ENCODE measurements around the gene PRR23E.

PRR23E gene

DNA sequence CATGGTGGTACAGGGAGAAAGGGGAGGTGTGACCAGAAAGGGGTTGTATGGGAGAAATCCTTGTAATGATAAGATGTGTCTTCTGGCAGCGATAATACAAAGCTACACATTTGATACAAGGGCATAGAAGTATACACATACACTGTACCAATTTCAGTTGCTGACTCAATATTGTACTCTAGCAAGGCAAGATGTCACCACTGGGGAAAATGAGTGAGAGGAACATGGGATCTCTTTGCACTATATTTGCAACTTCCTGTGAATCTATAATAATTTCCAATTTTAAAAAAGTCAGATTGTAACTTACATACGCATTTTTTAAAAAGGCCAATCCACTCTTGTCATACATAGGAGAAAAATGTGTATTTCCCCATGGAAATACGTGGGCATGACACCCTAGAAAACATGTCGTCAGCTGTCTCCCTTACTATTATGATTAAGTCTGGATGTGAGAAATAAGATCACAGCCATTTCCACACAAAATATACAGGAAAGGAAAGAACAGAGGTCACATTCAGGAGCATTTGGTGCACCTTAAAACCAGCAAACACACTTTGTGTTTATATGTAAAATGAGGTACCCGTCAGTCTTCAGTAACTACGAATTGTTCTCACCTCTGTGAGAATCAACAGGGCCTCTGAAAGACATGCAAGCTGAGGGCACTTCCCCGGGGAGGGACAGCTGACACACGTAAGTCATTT, 22.9 kb downstream of the PRR23E start:
- no peaks in the 10 kb centered on the region for H3K79me2 ChIP-seq (ENCODE audit: insufficient read depth, low read length)
- H3K36me3 ChIP-seq (ENCODE audit: insufficient read depth, low read length), result no peaks in the 10 kb centered on the region
- H3K9ac ChIP-seq (ENCODE audit: low read length), result no peak overlapping the region
- no peak overlapping the region for H3K4me3 ChIP-seq (ENCODE audit: low read depth, low read length, poor library complexity, severe bottlenecking)
- H3K27ac ChIP-seq (ENCODE audit: low read depth, low read length, poor library complexity, severe bottlenecking), result no peak overlapping the region
- no peak overlapping the region for H3K4me2 ChIP-seq (ENCODE audit: low read length)
- H2AFZ ChIP-seq (ENCODE audit: low read length), result no peak overlapping the region
- H3K27me3 ChIP-seq (ENCODE audit: insufficient read depth, low read length), result no peaks in the 10 kb centered on the region; the same call in 1 of the 2 replicates
- no peak for TF ChIP-seq EZH2 (IDR thresholded peaks at IDR 0.05; ENCODE audit: borderline replicate concordance, low read length)
- TF ChIP-seq, protein P1, sequence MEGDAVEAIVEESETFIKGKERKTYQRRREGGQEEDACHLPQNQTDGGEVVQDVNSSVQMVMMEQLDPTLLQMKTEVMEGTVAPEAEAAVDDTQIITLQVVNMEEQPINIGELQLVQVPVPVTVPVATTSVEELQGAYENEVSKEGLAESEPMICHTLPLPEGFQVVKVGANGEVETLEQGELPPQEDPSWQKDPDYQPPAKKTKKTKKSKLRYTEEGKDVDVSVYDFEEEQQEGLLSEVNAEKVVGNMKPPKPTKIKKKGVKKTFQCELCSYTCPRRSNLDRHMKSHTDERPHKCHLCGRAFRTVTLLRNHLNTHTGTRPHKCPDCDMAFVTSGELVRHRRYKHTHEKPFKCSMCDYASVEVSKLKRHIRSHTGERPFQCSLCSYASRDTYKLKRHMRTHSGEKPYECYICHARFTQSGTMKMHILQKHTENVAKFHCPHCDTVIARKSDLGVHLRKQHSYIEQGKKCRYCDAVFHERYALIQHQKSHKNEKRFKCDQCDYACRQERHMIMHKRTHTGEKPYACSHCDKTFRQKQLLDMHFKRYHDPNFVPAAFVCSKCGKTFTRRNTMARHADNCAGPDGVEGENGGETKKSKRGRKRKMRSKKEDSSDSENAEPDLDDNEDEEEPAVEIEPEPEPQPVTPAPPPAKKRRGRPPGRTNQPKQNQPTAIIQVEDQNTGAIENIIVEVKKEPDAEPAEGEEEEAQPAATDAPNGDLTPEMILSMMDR (IDR thresholded peaks at IDR 0.05; ENCODE audit: low read length), result no peak
- no peaks in the 10 kb centered on the region for H3F3A ChIP-seq (ENCODE audit: insufficient read depth, low read length)
- H3K9me3 ChIP-seq (ENCODE audit: low read length), result no peaks in the 10 kb centered on the region
- no peaks in the 10 kb centered on the region for H3K4me1 ChIP-seq (ENCODE audit: insufficient read depth, low read length, severe bottlenecking)
- H4K20me1 ChIP-seq (ENCODE audit: insufficient read depth, low read length), result no peaks in the 10 kb centered on the region
- no peaks in the 10 kb centered on the region for H3K9me2 ChIP-seq (ENCODE audit: low read depth, low read length)

DNA sequence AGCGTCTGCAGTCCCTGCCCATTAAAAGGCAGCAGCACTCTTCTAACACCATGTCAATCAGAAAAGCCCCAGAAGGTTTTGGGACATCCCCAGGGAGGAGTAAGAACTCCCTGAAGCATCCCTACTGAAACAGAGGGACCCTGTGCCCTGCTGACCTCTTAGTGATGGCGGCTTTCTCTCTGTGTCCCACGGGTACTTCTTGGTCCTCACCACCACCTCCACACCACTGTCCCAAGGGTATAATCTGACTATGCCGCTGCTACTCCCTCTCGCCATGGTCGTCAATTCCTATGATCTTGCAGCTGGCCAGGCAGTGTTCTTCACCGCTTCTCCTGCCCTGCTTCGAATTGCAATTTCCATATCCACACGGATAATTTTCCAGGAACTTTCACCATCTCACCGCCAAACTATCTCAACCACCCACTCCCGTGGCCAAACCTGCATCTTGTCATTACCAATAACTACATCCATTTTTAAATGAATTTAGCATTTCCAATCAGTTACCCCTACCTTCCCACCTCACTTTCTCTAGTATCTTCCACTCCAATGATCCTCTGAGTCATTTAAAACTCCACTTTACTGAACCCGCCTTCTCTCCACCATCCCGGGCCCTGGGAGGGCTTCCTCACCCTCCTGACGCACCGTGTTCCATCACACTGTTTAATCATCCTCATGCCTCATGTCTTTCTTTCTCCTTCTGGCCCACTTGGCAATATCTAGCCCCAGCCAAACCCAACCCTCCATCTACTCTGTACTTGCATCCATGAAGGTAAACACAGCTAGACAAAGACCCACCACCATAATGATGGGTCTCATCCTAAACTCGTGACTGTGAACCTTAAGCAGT, 23.7 kb downstream of the PRR23E start:
- no peaks in the 10 kb centered on the region for H3K36me3 ChIP-seq (ENCODE audit: insufficient read depth, low read length)
- no peaks in the 10 kb centered on the region for H3K4me1 ChIP-seq (ENCODE audit: insufficient read depth, low read length, severe bottlenecking)
- H3K27ac ChIP-seq (ENCODE audit: low read depth, low read length, poor library complexity, severe bottlenecking), result no peak overlapping the region
- H3K27me3 ChIP-seq (ENCODE audit: insufficient read depth, low read length), result no peaks in the 10 kb centered on the region; the same call in 1 of the 2 replicates
- no peaks in the 10 kb centered on the region for H3K79me2 ChIP-seq (ENCODE audit: insufficient read depth, low read length)
- H3K9me3 ChIP-seq (ENCODE audit: low read length), result no peaks in the 10 kb centered on the region
- no peak overlapping the region for H3K4me2 ChIP-seq (ENCODE audit: low read length)
- TF ChIP-seq, protein P1 (IDR thresholded peaks at IDR 0.05; ENCODE audit: low read length), result no peak
- no peak for TF ChIP-seq EZH2 (IDR thresholded peaks at IDR 0.05; ENCODE audit: borderline replicate concordance, low read length)
- H2AFZ ChIP-seq (ENCODE audit: low read length), result no peak overlapping the region
- H4K20me1 ChIP-seq (ENCODE audit: insufficient read depth, low read length), result no peaks in the 10 kb centered on the region
- H3K4me3 ChIP-seq (ENCODE audit: low read depth, low read length, poor library complexity, severe bottlenecking), result no peak overlapping the region
- H3F3A ChIP-seq (ENCODE audit: insufficient read depth, low read length), result no peaks in the 10 kb centered on the region
- H3K9me2 ChIP-seq (ENCODE audit: low read depth, low read length), result no peaks in the 10 kb centered on the region
- H3K9ac ChIP-seq (ENCODE audit: low read length), result no peak overlapping the region

DNA sequence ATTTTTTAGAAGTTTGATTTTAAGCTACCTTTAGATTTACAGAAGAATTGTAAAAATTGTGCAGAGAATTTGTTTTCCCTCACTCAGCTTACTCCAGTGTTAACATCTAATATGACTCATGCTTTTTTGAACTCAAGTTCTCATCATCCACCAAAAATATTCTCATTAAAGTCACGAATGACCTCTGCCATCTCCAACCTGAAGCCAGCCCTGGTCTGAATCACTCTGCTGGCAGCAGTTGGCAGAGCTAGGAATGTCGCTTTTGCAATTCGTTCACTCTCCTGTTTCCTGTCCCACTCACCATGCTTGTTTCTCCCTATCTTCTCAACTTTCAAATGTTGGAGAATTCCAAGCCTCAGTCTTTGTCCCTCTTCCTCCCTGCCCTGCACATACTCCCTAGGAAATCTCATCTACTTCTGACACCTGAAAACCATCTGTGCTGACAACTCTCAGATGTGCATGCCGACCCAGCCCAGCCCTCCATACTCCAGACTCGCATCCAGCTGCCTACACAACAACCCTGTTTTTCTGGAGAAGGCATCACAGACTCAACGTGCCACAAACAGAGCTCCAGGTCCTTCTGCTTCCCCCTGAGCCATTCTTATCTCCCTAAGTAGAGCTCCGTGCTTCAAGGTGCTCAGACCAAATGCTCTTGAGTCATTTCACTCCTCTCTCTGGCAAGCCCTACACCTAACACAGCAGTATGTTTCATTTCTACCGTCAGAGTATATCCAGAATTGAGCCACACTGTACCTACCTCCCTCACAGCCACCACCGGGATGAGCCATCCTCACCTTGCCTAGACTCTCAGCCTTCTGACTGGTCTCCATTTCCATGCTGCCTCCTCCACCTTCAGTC, 24.9 kb downstream of the PRR23E start:
- Histone ChIP-seq H3K27ac (ENCODE audit: low read depth, low read length, poor library complexity, severe bottlenecking) (no peak overlapping the region), H3K79me2 (ENCODE audit: insufficient read depth, low read length) (no peaks in the 10 kb centered on the region), H3F3A (ENCODE audit: insufficient read depth, low read length) (no peaks in the 10 kb centered on the region), H3K9ac (ENCODE audit: low read length) (no peak overlapping the region), H3K27me3 (ENCODE audit: insufficient read depth, low read length) (no peaks in the 10 kb centered on the region; the same call in 1 of the 2 replicates), H3K4me2 (ENCODE audit: low read length) (no peak overlapping the region), H3K9me2 (ENCODE audit: low read depth, low read length) (no peaks in the 10 kb centered on the region), H4K20me1 (ENCODE audit: insufficient read depth, low read length) (no peaks in the 10 kb centered on the region), H3K4me1 (ENCODE audit: insufficient read depth, low read length, severe bottlenecking) (no peaks in the 10 kb centered on the region), H3K9me3 (ENCODE audit: low read length) (no peaks in the 10 kb centered on the region), H3K36me3 (ENCODE audit: insufficient read depth, low read length) (no peaks in the 10 kb centered on the region), H2AFZ (ENCODE audit: low read length) (no peak overlapping the region), H3K4me3 (ENCODE audit: low read depth, low read length, poor library complexity, severe bottlenecking) (no peak overlapping the region)
- no peak for TF ChIP-seq EZH2 (IDR thresholded peaks at IDR 0.05; ENCODE audit: borderline replicate concordance, low read length)
- TF ChIP-seq, protein P1 (IDR thresholded peaks at IDR 0.05; ENCODE audit: low read length), result no peak

Data from OCI-LY1 (cell line).